ENCODE results near the gene TAS2R60. TPM values are rescaled to one million over a fixed set of nuclear protein-coding genes. Genes with fewer than 3 reads are reported as not detected.

The TAS2R60 gene
- total RNA-seq, 1 experiment from 2014 or later, result not detected

DNA sequence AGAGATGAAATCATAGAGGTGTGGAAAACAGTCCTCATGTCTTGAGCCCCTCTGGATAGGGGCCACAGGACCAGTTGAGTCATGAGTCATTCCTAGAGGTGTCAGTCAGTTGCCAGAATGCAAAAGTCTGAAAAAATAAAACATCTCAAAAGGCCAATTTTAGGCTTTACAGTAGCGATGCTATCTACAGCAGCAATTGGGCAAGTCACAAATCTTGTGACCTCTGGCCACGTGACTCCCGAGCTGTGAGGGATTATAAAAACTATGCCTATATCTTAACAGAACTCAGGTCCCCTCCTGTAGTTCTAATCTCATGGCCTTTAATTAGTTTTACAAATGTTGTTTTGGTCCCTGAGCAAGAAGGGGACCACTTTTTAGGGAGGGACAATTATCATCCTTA lies 18.8 kb downstream of the TAS2R60 start:
- H3K4me1 ChIP-seq (replicated peaks; ENCODE audit: insufficient read depth), result peaks cover 1% of the 10 kb centered on the region
- H3K79me2 ChIP-seq (ENCODE audit: low read depth), result no peaks in the 10 kb centered on the region
- H3K27ac ChIP-seq, result no peak overlapping the region
- H3K4me2 ChIP-seq, result no peak overlapping the region
- DNase-seq, result no peak
- no TSS peak for BruUV-seq (replicated peaks)
- H3F3A ChIP-seq (ENCODE audit: insufficient read depth, low read depth), result no peaks in the 10 kb centered on the region
- no peaks in the 10 kb centered on the region for H3K36me3 ChIP-seq (ENCODE audit: low read depth)
- 0 out of 2 replicates have a peak, but pooled peaks cover 6% of the 10 kb centered on the region for H3K9me3 ChIP-seq (ENCODE audit: insufficient read depth, low read depth)
- H3K4me3 ChIP-seq, result no peak overlapping the region
- TF ChIP-seq, protein P1, sequence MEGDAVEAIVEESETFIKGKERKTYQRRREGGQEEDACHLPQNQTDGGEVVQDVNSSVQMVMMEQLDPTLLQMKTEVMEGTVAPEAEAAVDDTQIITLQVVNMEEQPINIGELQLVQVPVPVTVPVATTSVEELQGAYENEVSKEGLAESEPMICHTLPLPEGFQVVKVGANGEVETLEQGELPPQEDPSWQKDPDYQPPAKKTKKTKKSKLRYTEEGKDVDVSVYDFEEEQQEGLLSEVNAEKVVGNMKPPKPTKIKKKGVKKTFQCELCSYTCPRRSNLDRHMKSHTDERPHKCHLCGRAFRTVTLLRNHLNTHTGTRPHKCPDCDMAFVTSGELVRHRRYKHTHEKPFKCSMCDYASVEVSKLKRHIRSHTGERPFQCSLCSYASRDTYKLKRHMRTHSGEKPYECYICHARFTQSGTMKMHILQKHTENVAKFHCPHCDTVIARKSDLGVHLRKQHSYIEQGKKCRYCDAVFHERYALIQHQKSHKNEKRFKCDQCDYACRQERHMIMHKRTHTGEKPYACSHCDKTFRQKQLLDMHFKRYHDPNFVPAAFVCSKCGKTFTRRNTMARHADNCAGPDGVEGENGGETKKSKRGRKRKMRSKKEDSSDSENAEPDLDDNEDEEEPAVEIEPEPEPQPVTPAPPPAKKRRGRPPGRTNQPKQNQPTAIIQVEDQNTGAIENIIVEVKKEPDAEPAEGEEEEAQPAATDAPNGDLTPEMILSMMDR (conservative IDR thresholded peaks at IDR 0.05), result no peak
- TF ChIP-seq EZH2 (IDR thresholded peaks at IDR 0.05; ENCODE audit: low read depth), result no peak
- intact Hi-C loops (cut with micrococcal nuclease; ENCODE audit: unreplicated experiment), result no loop called here
- no peaks in the 10 kb centered on the region for H3K27me3 ChIP-seq (ENCODE audit: insufficient read depth, low read depth)
- H2AFZ ChIP-seq, result no peak overlapping the region
- POLR2A ChIA-PET (ENCODE audit: unreplicated experiment), result interaction anchor here (0.6 kb wide), 1 partner anchor 62 kb away, joined by 3 read pairs; no protein-coding TSS in a partner anchor
- H3K9me2 ChIP-seq (ENCODE audit: insufficient read depth), result no peaks in the 10 kb centered on the region
- CTCF ChIA-PET, result no interaction called here
- no peaks in the 10 kb centered on the region for H4K20me1 ChIP-seq (ENCODE audit: insufficient read depth)

DNA sequence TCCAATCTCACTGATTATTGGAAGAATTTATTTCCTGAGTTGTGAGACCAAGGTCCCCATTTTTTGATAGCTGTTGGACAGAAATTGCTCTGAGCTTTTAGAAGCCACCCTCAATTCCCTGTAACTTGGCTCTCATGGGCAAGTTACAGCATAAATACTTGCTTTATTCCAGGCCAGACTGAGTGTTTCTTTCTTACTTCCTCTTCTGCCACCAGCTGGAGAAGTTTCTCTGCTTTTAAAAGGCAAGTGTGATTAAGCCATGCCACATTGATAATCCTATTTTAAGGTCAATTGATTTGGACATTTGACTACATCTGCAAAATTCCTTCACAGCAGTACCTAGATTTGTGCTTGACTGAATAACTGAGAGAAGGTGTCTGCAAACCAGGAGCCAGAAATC lies 20.3 kb downstream of the TAS2R60 start:
- Histone ChIP-seq H3K36me3 (ENCODE audit: low read depth) (no peaks in the 10 kb centered on the region), H2AFZ (no peak overlapping the region), H3K4me2 (no peak overlapping the region), H3K9me2 (ENCODE audit: insufficient read depth) (no peaks in the 10 kb centered on the region), H4K20me1 (ENCODE audit: insufficient read depth) (no peaks in the 10 kb centered on the region), H3K27ac (no peak overlapping the region), H3K9me3 (ENCODE audit: insufficient read depth, low read depth) (peaks cover 10% of the 10 kb centered on the region; the same call in 1 of the 2 replicates), H3K4me3 (no peak overlapping the region), H3K4me1 (replicated peaks; ENCODE audit: insufficient read depth) (peaks cover 13% of the 10 kb centered on the region), H3F3A (ENCODE audit: insufficient read depth, low read depth) (no peaks in the 10 kb centered on the region), H3K79me2 (ENCODE audit: low read depth) (no peaks in the 10 kb centered on the region), H3K27me3 (ENCODE audit: insufficient read depth, low read depth) (no peaks in the 10 kb centered on the region)
- CTCF ChIA-PET, result no interaction called here
- DNase-seq, result no peak
- no peak for TF ChIP-seq EZH2 (IDR thresholded peaks at IDR 0.05; ENCODE audit: low read depth)
- TF ChIP-seq, protein P1 (conservative IDR thresholded peaks at IDR 0.05), result no peak
- BruUV-seq (replicated peaks), result no TSS peak
- intact Hi-C loops (cut with micrococcal nuclease; ENCODE audit: unreplicated experiment), result no loop called here
- POLR2A ChIA-PET (ENCODE audit: unreplicated experiment), result no interaction called here

DNA sequence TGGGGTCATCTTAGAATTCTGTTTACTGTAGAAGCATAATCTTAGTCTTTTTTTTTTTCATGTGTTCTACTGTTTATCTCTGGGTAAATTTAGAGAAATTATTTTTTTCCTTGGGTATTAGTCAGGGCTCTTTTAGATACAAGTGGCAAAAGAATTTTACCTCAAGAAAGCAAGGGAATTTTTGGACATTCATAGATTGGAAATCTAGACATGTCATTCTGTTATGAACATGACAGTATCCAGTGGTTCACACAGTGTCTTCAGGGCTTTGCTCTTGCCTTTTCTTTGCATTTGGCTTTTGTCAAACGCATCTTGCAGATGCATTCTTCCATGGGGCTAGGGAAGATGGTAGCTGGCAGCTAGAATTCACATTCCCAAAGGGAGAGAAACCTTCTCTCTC lies 20.7 kb downstream of the TAS2R60 start:
- Histone ChIP-seq H3K27ac (no peak overlapping the region), H3K4me3 (no peak overlapping the region), H2AFZ (no peak overlapping the region), H3K9me2 (ENCODE audit: insufficient read depth) (no peaks in the 10 kb centered on the region), H3K4me2 (no peak overlapping the region), H3K4me1 (replicated peaks; ENCODE audit: insufficient read depth) (peaks cover 13% of the 10 kb centered on the region), H3K36me3 (ENCODE audit: low read depth) (no peaks in the 10 kb centered on the region), H3K27me3 (ENCODE audit: insufficient read depth, low read depth) (no peaks in the 10 kb centered on the region), H4K20me1 (ENCODE audit: insufficient read depth) (no peaks in the 10 kb centered on the region), H3K9me3 (ENCODE audit: insufficient read depth, low read depth) (peaks cover 10% of the 10 kb centered on the region; the same call in 1 of the 2 replicates), H3F3A (ENCODE audit: insufficient read depth, low read depth) (no peaks in the 10 kb centered on the region), H3K79me2 (ENCODE audit: low read depth) (no peaks in the 10 kb centered on the region)
- BruUV-seq (replicated peaks), result no TSS peak
- TF ChIP-seq EZH2 (IDR thresholded peaks at IDR 0.05; ENCODE audit: low read depth), result no peak
- TF ChIP-seq, protein P1 (conservative IDR thresholded peaks at IDR 0.05), result no peak
- ChIA-PET POLR2A (ENCODE audit: unreplicated experiment) (no interaction called here), CTCF (no interaction called here)
- intact Hi-C loops (cut with micrococcal nuclease; ENCODE audit: unreplicated experiment), result no loop called here
- DNase-seq, result peak in 1 of 2 experiments; percentile 22

Data from PC-9 (cell line).